Measurements from ENCODE around the gene CPNE2. TPM values are rescaled to one million over a fixed set of nuclear protein-coding genes. Genes with fewer than 3 reads are reported as not detected.
"Not testable (repeated sequence)": the region's sequence is repeated elsewhere in the genome, so short reads cannot be mapped to it uniquely, and the experiment has no call there.

Gene CPNE2
- total RNA-seq, 1 donor from 2014 or later = 9.9 TPM

GRCh38 chr16:57060323-57061083, 31.9 kb upstream of the CPNE2 start:
- H3K27ac Mint-ChIP-seq = peak overlapping the region; percentile 10
- no peak for DNase-seq (ENCODE audit: low spot score)
- H3K36me3 Mint-ChIP-seq (ENCODE audit: low read depth) = peaks cover 59% of the 10 kb centered on the region
- H3K27me3 Mint-ChIP-seq (ENCODE audit: low read depth) = no peaks in the 10 kb centered on the region
- intact Hi-C loops (cut with micrococcal nuclease) = no loop called here
- H3K4me1 Mint-ChIP-seq (ENCODE audit: low read depth) = peaks cover 2% of the 10 kb centered on the region
- H3K4me3 Mint-ChIP-seq (ENCODE audit: low read depth) = no peak overlapping the region
- no peaks in the 10 kb centered on the region for H3K9me3 Mint-ChIP-seq

DNA sequence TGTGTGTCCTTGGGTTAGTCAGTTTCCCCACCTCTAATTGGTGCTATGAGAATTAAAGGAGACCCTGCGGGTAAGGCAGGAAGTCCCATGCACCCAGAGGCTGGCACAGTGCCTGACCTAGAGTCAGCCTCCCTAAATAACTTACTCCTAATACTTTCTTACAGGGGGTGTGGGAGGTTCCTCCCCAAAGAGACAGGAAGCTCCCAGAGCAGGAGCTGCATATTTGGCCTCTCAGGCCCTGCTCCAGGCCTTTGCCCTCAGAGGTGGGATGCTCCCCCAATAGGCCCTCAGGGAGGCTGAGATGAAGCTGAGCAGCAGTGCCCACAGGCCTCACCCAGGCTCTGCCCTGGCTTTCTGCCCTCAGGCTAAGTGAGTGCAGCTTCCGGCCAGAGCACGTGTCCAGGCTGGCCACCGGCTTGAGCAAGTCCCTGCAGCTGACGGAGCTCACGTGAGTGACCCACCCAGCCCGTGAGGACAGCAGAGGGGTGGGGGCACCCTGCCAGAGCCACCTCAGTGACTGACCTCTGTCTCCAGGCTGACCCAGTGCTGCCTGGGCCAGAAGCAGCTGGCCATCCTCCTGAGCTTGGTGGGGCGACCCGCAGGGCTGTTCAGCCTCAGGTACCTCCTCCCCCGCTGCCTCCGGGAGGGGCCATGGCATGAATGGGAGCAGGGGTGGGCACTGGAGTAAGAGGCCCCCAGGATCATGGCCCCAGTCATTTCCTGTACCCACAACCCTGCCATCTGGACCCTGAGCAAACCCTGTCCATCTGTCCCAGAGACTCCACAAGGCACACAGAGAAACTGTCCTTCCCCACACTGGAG, 31.1 kb upstream of the CPNE2 start:
- H3K36me3 Mint-ChIP-seq (ENCODE audit: low read depth) = peaks cover 57% of the 10 kb centered on the region
- H3K4me3 Mint-ChIP-seq (ENCODE audit: low read depth) = no peak overlapping the region
- H3K27ac Mint-ChIP-seq = peak overlapping the region; percentile 79
- no peak for DNase-seq (ENCODE audit: low spot score)
- H3K9me3 Mint-ChIP-seq = no peaks in the 10 kb centered on the region
- H3K27me3 Mint-ChIP-seq (ENCODE audit: low read depth) = no peaks in the 10 kb centered on the region
- intact Hi-C loops (cut with micrococcal nuclease) = no loop called here
- H3K4me1 Mint-ChIP-seq (ENCODE audit: low read depth) = peaks cover 2% of the 10 kb centered on the region

- Mint-ChIP-seq H3K36me3 (ENCODE audit: low read depth) (peaks cover 64% of the 10 kb centered on the region), H3K4me3 (ENCODE audit: low read depth) (no peak overlapping the region), H3K27me3 (ENCODE audit: low read depth) (no peaks in the 10 kb centered on the region), H3K27ac (no peak overlapping the region), H3K4me1 (ENCODE audit: low read depth) (peaks cover 2% of the 10 kb centered on the region), H3K9me3 (no peaks in the 10 kb centered on the region)
- DNase-seq (ENCODE audit: low spot score) = no peak
- intact Hi-C loops (cut with micrococcal nuclease) = no loop called here
These were observed 30.1 kb upstream of the CPNE2 start for GRCh38 chr16:57062329-57062728.

- H3K4me1 Mint-ChIP-seq (ENCODE audit: low read depth); H3K4me3 Mint-ChIP-seq (ENCODE audit: low read depth); H3K9me3 Mint-ChIP-seq; intact Hi-C loops (cut with micrococcal nuclease); DNase-seq (ENCODE audit: low spot score); H3K27me3 Mint-ChIP-seq (ENCODE audit: low read depth); H3K27ac Mint-ChIP-seq: not testable (repeated sequence)
- H3K36me3 Mint-ChIP-seq (ENCODE audit: low read depth) = peaks cover 60% of the 10 kb centered on the region
These were observed 29.2 kb upstream of the CPNE2 start for GRCh38 chr16:57063189-57063588.

DNA sequence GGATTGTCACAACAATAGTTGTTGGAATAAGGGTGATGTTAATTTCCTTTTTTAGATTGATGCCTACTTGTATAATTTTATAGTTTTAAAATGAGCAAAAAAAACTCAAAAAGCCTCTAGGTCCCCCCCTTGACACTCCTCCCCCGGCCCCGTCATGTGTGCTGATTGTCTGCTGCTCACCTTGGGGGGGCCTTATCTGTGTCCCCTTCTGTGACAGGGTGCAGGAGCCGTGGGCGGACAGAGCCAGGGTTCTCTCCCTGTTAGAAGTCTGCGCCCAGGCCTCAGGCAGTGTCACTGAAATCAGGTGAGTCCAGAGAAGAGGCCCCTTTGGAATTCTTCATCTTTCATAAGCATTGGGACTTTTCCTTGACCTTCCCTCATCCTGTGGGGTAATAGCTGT, 27.4 kb upstream of the CPNE2 start:
- Mint-ChIP-seq H3K27ac (peak overlapping the region; percentile 8), H3K9me3 (no peaks in the 10 kb centered on the region), H3K27me3 (ENCODE audit: low read depth) (no peaks in the 10 kb centered on the region), H3K4me1 (ENCODE audit: low read depth) (peaks cover 6% of the 10 kb centered on the region), H3K36me3 (ENCODE audit: low read depth) (peaks cover 64% of the 10 kb centered on the region), H3K4me3 (ENCODE audit: low read depth) (no peak overlapping the region)
- intact Hi-C loops (cut with micrococcal nuclease) = no loop called here
- DNase-seq (ENCODE audit: low spot score) = no peak

GRCh38 chr16:57066625-57067024, 25.8 kb upstream of the CPNE2 start:
- Mint-ChIP-seq H3K4me1 (ENCODE audit: low read depth) (peaks cover 7% of the 10 kb centered on the region), H3K4me3 (ENCODE audit: low read depth) (no peak overlapping the region), H3K36me3 (ENCODE audit: low read depth) (peaks cover 67% of the 10 kb centered on the region), H3K27me3 (ENCODE audit: low read depth) (no peaks in the 10 kb centered on the region), H3K27ac (no peak overlapping the region), H3K9me3 (no peaks in the 10 kb centered on the region)
- intact Hi-C loops (cut with micrococcal nuclease) = no loop called here
- DNase-seq (ENCODE audit: low spot score) = no peak

DNA sequence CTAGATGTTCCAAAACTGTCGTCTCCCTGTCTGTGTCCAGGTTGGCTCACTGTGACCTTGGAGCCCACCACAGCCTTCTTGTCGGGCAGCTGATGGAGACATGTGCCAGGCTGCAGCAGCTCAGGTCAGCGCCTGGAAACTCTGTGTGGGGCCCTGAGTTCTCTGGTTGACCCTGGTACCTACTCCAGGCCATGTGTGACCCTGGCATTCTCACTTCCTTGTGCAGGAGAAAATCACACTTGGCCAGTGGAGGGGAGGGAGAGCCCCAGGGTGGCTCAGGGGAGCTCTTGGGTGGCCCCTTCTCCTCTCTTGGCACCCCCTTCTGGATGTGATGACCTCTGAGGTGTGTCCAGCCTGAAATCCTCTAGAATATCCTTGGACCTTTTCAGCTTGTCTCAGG, 25.0 kb upstream of the CPNE2 start:
- Mint-ChIP-seq H3K9me3 (no peaks in the 10 kb centered on the region), H3K36me3 (ENCODE audit: low read depth) (peaks cover 70% of the 10 kb centered on the region), H3K27ac (no peak overlapping the region), H3K4me1 (ENCODE audit: low read depth) (peaks cover 13% of the 10 kb centered on the region), H3K27me3 (ENCODE audit: low read depth) (no peaks in the 10 kb centered on the region), H3K4me3 (ENCODE audit: low read depth) (no peak overlapping the region)
- no peak for DNase-seq (ENCODE audit: low spot score)
- intact Hi-C loops (cut with micrococcal nuclease) = no loop called here

GRCh38 chr16:57069053-57069452, 23.3 kb upstream of the CPNE2 start:
- no peaks in the 10 kb centered on the region for H3K9me3 Mint-ChIP-seq
- no peak overlapping the region for H3K4me3 Mint-ChIP-seq (ENCODE audit: low read depth)
- intact Hi-C loops (cut with micrococcal nuclease) = no loop called here
- no peak overlapping the region for H3K27ac Mint-ChIP-seq
- H3K27me3 Mint-ChIP-seq (ENCODE audit: low read depth) = no peaks in the 10 kb centered on the region
- peaks cover 15% of the 10 kb centered on the region for H3K4me1 Mint-ChIP-seq (ENCODE audit: low read depth)
- peaks cover 79% of the 10 kb centered on the region for H3K36me3 Mint-ChIP-seq (ENCODE audit: low read depth)
- DNase-seq (ENCODE audit: low spot score) = no peak

DNA sequence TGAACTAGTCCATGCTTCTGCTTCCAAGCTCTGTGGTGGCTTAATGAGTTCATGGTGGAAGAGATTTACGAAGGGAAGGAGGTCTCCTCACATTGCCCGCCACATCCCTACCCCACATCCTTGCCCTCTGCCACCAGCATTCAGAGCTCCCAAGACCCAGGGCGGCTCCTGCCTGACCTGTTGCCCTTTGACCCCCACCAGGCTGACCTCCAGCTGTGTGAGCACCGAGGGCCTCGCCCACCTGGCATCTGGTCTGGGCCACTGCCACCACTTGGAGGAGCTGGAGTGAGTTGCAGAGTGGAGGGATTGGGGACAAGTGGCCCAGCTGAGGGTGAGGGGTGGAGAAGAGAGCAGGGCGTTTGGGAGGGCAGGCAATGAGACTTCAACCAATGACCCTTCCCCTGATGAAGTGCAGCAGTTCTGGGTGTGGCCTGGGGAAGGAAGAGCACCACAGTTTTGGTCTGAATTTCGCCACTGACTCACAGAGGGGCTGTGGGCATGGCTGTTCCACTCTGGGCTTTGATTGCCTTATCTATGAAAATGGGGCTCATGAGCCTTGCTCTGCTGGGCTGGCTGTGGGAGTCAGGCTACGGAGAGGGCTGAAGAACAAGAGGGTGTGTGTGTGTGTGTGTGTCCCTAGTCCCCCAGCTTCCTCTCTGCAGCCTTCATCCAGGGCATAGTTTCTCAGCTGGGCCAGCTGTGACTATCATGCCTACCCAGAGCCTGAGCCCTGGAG, 22.6 kb upstream of the CPNE2 start:
- H3K9me3 Mint-ChIP-seq = no peaks in the 10 kb centered on the region
- intact Hi-C loops (cut with micrococcal nuclease) = no loop called here
- no peaks in the 10 kb centered on the region for H3K27me3 Mint-ChIP-seq (ENCODE audit: low read depth)
- no peak for DNase-seq (ENCODE audit: low spot score)
- H3K4me1 Mint-ChIP-seq (ENCODE audit: low read depth) = peaks cover 15% of the 10 kb centered on the region
- H3K4me3 Mint-ChIP-seq (ENCODE audit: low read depth) = no peak overlapping the region
- peaks cover 83% of the 10 kb centered on the region for H3K36me3 Mint-ChIP-seq (ENCODE audit: low read depth)
- peak overlapping the region; percentile 73 for H3K27ac Mint-ChIP-seq

DNA sequence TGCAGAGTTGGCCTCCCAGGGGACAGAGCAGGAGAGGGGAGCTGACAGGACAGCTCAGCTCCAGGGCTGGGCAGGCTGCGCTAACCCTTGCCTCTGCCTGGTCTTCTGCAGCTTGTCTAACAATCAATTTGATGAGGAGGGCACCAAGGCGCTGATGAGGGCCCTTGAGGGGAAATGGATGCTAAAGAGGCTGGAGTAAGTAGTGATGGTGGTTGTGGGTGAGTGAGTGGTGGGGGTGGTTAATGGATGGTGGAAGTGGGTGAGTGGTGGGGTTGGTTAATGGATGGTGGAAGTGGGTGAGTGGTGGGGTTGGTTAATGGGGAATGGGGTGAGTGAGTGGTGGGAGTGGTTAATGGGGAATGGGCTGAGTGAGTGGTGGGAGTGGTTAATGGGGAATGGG, 22.0 kb upstream of the CPNE2 start:
- Mint-ChIP-seq H3K27ac (peak overlapping the region; percentile 73), H3K36me3 (ENCODE audit: low read depth) (peaks cover 82% of the 10 kb centered on the region), H3K27me3 (ENCODE audit: low read depth) (no peaks in the 10 kb centered on the region), H3K4me3 (ENCODE audit: low read depth) (no peak overlapping the region), H3K9me3 (no peaks in the 10 kb centered on the region), H3K4me1 (ENCODE audit: low read depth) (peaks cover 15% of the 10 kb centered on the region)
- intact Hi-C loops (cut with micrococcal nuclease) = no loop called here
- DNase-seq (ENCODE audit: low spot score) = no peak

- H3K9me3 Mint-ChIP-seq; DNase-seq (ENCODE audit: low spot score); H3K27me3 Mint-ChIP-seq (ENCODE audit: low read depth); intact Hi-C loops (cut with micrococcal nuclease); H3K4me3 Mint-ChIP-seq (ENCODE audit: low read depth): not testable (repeated sequence)
- H3K4me1 Mint-ChIP-seq (ENCODE audit: low read depth) = peaks cover 15% of the 10 kb centered on the region
- peaks cover 82% of the 10 kb centered on the region for H3K36me3 Mint-ChIP-seq (ENCODE audit: low read depth)
- H3K27ac Mint-ChIP-seq = peak overlapping the region; percentile 18
These were observed 21.2 kb upstream of the CPNE2 start for GRCh38 chr16:57071081-57071732.

- Mint-ChIP-seq H3K9me3 (no peaks in the 10 kb centered on the region), H3K4me3 (ENCODE audit: low read depth) (no peak overlapping the region), H3K27me3 (ENCODE audit: low read depth) (no peaks in the 10 kb centered on the region), H3K36me3 (ENCODE audit: low read depth) (peaks cover 86% of the 10 kb centered on the region), H3K4me1 (ENCODE audit: low read depth) (peaks cover 15% of the 10 kb centered on the region), H3K27ac (peak overlapping the region; percentile 40)
- no peak for DNase-seq (ENCODE audit: low spot score)
- intact Hi-C loops (cut with micrococcal nuclease) = no loop called here
These were observed 20.4 kb upstream of the CPNE2 start for GRCh38 chr16:57071831-57072582.

All from activated T-helper 2 cell treated with anti-CD3 and anti-CD28 coated beads, Interferon-gamma antibody, Interleukin-2, Interleukin-4, amounts not matched to agents 10 μg/mL and 5 μg/mL and 100 μg/mL, durations not matched to agents 14 hours and 24 hours and 36 hours (primary cell).